ENCODE data around the gene C6orf89.

GRCh38 chr6:36884610-36885009 lies 1.1 kb upstream of the C6orf89 start:
- TF ChIP-seq CTCF (conservative IDR thresholded peaks at IDR 0.05) (no peak), EZH2 (IDR thresholded peaks at IDR 0.05; ENCODE audit: low read depth) (no peak)
